Sigmoid colon (tissue), 7 donors: ENCODE results near the gene TUBGCP3. TPM values are rescaled to one million over a fixed set of nuclear protein-coding genes. Genes with fewer than 3 reads are reported as not detected.

Experiments
- DNase-seq: peaks from one replicate; pipeline ENCODE4 v3.0.0-alpha.2; 2019
- H3K27ac ChIP-seq, 4 donors: fragments of 200-600 bp; sonication (generic); one replicate each; pipeline ENCODE4 v1.5.1; 2016 to 2019; ENCODE audit warnings: mild to moderate bottlenecking in 1 of 4
- H3K27me3 ChIP-seq, 3 donors: fragments of 200-600 bp; sonication (generic); one replicate each; pipeline ENCODE4 v1.5.1; 2019; ENCODE audit warnings: mild to moderate bottlenecking in 1 of 3
- H3K36me3 ChIP-seq, 4 donors: fragments of 200-600 bp; sonication (generic); one replicate each; pipeline ENCODE4 v1.5.1; 2016 to 2019
- H3K4me1 ChIP-seq, 4 donors: fragments of 200-600 bp; sonication (generic); one replicate each; pipeline ENCODE4 v1.5.1; 2017 to 2019
- H3K4me3 ChIP-seq, 4 donors: fragments of 200-600 bp; sonication (generic); one replicate each; pipeline ENCODE4 v1.5.1; 2017 to 2019; ENCODE audit warnings: mild to moderate bottlenecking in 2 of 4, moderate library complexity in 1 of 4
- H3K9me3 ChIP-seq, 4 donors: fragments of 200-600 bp in 3 of 4; sonication (generic) in 3 of 4; one replicate each; pipeline versions ENCODE4 v1.5.1 to v1.6.1; 2013 to 2019
- CTCF ChIP-seq, 4 experiments: fragments of 450-650 bp in 3 of 4; fragments of 200-600 bp in 1 of 4; IDR thresholded peaks; one replicate each; pipeline ENCODE4 v1.5.1; 2016 to 2019; ENCODE audit warnings: antibody characterized with exemption in 4 of 4, mild to moderate bottlenecking in 3 of 4, moderate library complexity in 2 of 4
- EP300 ChIP-seq, 4 donors: sonication (generic); formaldehyde crosslinking; IDR thresholded peaks; one replicate each; pipeline ENCODE4 v1.6.1; 2017; ENCODE audit warnings: antibody characterized with exemption in 4 of 4
- POLR2A ChIP-seq, 2 donors: fragments of 450-650 bp; IDR thresholded peaks; one replicate each; pipeline ENCODE4 v1.6.1; 2016; ENCODE audit warnings: antibody characterized with exemption in 2 of 2, mild to moderate bottlenecking in 2 of 2, moderate library complexity in 2 of 2
- POLR2AphosphoS5 ChIP-seq, 4 donors: sonication (generic); formaldehyde crosslinking; IDR thresholded peaks; one replicate each; pipeline ENCODE4 v1.6.1; 2017; ENCODE audit warnings: antibody characterized with exemption in 4 of 4
- WGBS, 2 donors: extraction: QIAGEN DNeasy Blood & Tissue Kit; methylation state at CpG; one replicate each; pipeline ENCODE4 v1.1.7; 2013; 5-methylcytosine and 5-hydroxymethylcytosine counted together
- intact Hi-C: fragments of 100-400 bp; cut with DNase I; formaldehyde crosslinking; loops from one replicate; pipeline ENCODE4 v1.15.1; 2023
- polyA plus RNA-seq, 3 donors: library from polyadenylated mRNA; stranded (reverse); fragments of 200-250 nt; gene quantifications; one replicate each; pipeline ENCODE4 v1.2.3, GENCODE V29; 2013
- total RNA-seq, 4 donors: library from RNA; depleted of rRNA; stranded (reverse); fragments of >200 nt; gene quantifications; one replicate each; pipeline ENCODE4 v1.1.0, GENCODE V29; 2016
- donor health status: healthy with polysubstance abuse.
- donor health status: Bipolar disorder and iron deficiency.
- donor health status: healthy.

Gene TUBGCP3
- total and polyA plus RNA-seq, 7 donors: 7.2 to 33.5 (median 23.8) TPM

GRCh38 chr13:112444416-112445399, 143.2 kb downstream of the TUBGCP3 start:
- Histone ChIP-seq H3K36me3 (no peaks in the 10 kb centered on the region), H3K27ac (no peak overlapping the region), H3K9me3 (no peaks in the 10 kb centered on the region), H3K4me1 (peaks cover 0 to 9% (median 2%) of the 10 kb centered on the region in 4 donors), H3K27me3 (peaks cover 15 to 71% (median 38%) of the 10 kb centered on the region in 3 donors), H3K4me3 (no peak overlapping the region)
- DNase-seq: peak; percentile 48
- intact Hi-C loops: loop anchor here (1.0 kb wide), 1 partner anchor 970 kb away; no protein-coding TSS in a partner anchor
- TF ChIP-seq POLR2A (IDR thresholded peaks at IDR 0.05) (no peak), CTCF (IDR thresholded peaks at IDR 0.05) (no peak), EP300 (IDR thresholded peaks at IDR 0.05) (no peak), POLR2AphosphoS5 (IDR thresholded peaks at IDR 0.05) (no peak)
- 78 to 83% methylated on average over 42 of the region's 42 CpGs for WGBS, 2 donors

DNA sequence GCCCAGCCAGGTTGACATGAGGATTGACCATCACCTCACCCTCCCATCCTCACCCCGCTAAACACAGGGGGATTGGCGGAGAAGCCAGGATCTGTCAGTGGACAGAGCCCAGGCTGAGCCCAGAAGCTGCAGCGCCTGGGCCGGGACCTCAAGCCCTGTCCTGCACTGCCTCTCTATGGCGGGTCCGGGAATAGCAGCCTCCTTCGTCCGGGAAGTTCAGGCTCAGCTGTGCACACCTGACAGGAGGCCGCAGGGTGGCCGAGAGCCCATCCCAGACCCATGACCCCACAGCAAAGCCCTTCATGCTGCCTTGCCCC, 144.0 kb downstream of the TUBGCP3 start:
- DNase-seq: peak; percentile 76
- Histone ChIP-seq H3K9me3 (no peaks in the 10 kb centered on the region), H3K36me3 (no peaks in the 10 kb centered on the region), H3K27ac (no peak overlapping the region), H3K4me3 (no peak overlapping the region), H3K27me3 (peaks cover 15 to 71% (median 38%) of the 10 kb centered on the region in 3 donors), H3K4me1 (peaks cover 0 to 9% (median 2%) of the 10 kb centered on the region in 4 donors)
- TF ChIP-seq CTCF (IDR thresholded peaks at IDR 0.05) (peak; percentile 61 to 83 (median 76)), POLR2AphosphoS5 (IDR thresholded peaks at IDR 0.05) (no peak)
- WGBS, 2 donors: 1 to 4% methylated on average over 10 of the region's 10 CpGs
- intact Hi-C loops: loop anchor here (1.0 kb wide), 1 partner anchor 970 kb away; no protein-coding TSS in a partner anchor

GRCh38 chr13:112443191-112443994, 144.6 kb downstream of the TUBGCP3 start:
- H3K27ac ChIP-seq: no peak overlapping the region
- peak; percentile 39 for DNase-seq
- no peak overlapping the region for H3K4me3 ChIP-seq
- H3K27me3 ChIP-seq: peaks cover 15 to 67% (median 38%) of the 10 kb centered on the region in 3 donors
- H3K9me3 ChIP-seq: no peaks in the 10 kb centered on the region
- H3K4me1 ChIP-seq: peaks cover 0 to 9% (median 2%) of the 10 kb centered on the region in 4 donors
- WGBS, 2 donors: 21 to 26% methylated on average over 31 of the region's 31 CpGs
- TF ChIP-seq POLR2A (IDR thresholded peaks at IDR 0.05): no peak
- intact Hi-C loops: no loop called here
- no peaks in the 10 kb centered on the region for H3K36me3 ChIP-seq

DNA sequence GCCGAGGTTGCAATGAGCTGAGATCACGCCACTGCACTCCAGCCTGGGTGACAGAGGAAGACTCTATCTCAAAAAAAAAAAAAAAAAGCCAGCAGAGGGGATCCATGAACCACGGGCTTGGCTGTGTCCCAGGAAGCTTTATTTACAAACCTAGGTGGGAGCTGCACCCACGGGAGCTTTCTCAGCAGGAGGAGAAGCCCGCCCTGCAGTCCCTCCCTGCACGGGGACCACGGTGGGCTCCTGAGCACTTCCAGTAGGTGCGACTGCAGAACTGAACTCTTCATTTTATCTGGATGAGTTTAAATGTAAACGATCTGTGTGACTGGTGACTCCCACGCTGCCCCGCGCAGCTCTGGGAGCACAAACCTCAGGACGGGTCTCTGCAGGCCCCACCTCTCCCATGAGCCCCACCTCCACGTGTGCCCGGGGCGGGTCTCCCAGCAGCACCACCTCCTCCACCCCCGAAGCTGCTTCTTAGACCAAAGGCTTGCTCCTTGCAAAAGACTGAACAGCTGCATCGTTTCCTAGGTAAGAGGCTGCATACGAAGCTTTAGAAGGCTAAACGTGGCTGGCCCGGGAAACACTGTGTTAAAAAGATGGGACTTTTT, 145.4 kb downstream of the TUBGCP3 start:
- intact Hi-C loops: no loop called here
- peaks cover 0 to 9% (median 2%) of the 10 kb centered on the region in 4 donors for H3K4me1 ChIP-seq
- H3K27me3 ChIP-seq: peaks cover 15 to 63% (median 38%) of the 10 kb centered on the region in 3 donors
- no peak overlapping the region for H3K27ac ChIP-seq
- H3K36me3 ChIP-seq: no peaks in the 10 kb centered on the region
- peaks cover 0 to 2% (median 0%) of the 10 kb centered on the region in 4 donors for H3K9me3 ChIP-seq
- no peak for TF ChIP-seq EP300 (IDR thresholded peaks at IDR 0.05)
- no peak for TF ChIP-seq CTCF (IDR thresholded peaks at IDR 0.05)
- no peak for TF ChIP-seq POLR2A (IDR thresholded peaks at IDR 0.05)
- no peak for TF ChIP-seq POLR2AphosphoS5 (IDR thresholded peaks at IDR 0.05)
- WGBS, 2 donors: 34 to 46% methylated on average over 21 of the region's 21 CpGs
- no peak overlapping the region for H3K4me3 ChIP-seq
- DNase-seq: no peak
